ENCODE results near the gene CRYGC.
"Not testable (repeated sequence)": the region's sequence is repeated elsewhere in the genome, so short reads cannot be mapped to it uniquely, and the experiment has no call there.

Gene CRYGC

GRCh38 chr2:208127090-208127489 lies 2.5 kb downstream of the CRYGC start:
- TF ChIP-seq CTCF (conservative IDR thresholded peaks at IDR 0.05; ENCODE audit: control insufficient read depth, insufficient read depth, low read depth, low read length), result no peak
- H3K4me3 ChIP-seq (ENCODE audit: control insufficient read depth, low read depth, low read length), result no peak overlapping the region
- no peak for DNase-seq (ENCODE audit: low read depth)

- no peak overlapping the region for H3K4me3 ChIP-seq (ENCODE audit: control insufficient read depth, low read depth, low read length)
- TF ChIP-seq CTCF (conservative IDR thresholded peaks at IDR 0.05; ENCODE audit: control insufficient read depth, insufficient read depth, low read depth, low read length), result no peak
- no peak for DNase-seq (ENCODE audit: low read depth)
These were observed 4.4 kb downstream of the CRYGC start for GRCh38 chr2:208125251-208125650.

GRCh38 chr2:208124013-208124715 lies 5.5 kb downstream of the CRYGC start, which contains the start of gene CRYGD:
CRYGD (minus strand) TSS chr2:208124524; CDS start chr2:208124473, 51 bp downstream.
- DNase-seq (ENCODE audit: low read depth); H3K4me3 ChIP-seq (ENCODE audit: control insufficient read depth, low read depth, low read length): not testable (repeated sequence)

GRCh38 chr2:208122248-208122647 lies 7.4 kb downstream of the CRYGC start:
- H3K4me3 ChIP-seq (ENCODE audit: control insufficient read depth, low read depth, low read length), result no peak overlapping the region
- no peak for DNase-seq (ENCODE audit: low read depth)
- TF ChIP-seq CTCF (conservative IDR thresholded peaks at IDR 0.05; ENCODE audit: control insufficient read depth, insufficient read depth, low read depth, low read length), result no peak

GRCh38 chr2:208118918-208119317 lies 10.7 kb downstream of the CRYGC start:
- H3K4me3 ChIP-seq (ENCODE audit: control insufficient read depth, low read depth, low read length), result no peak overlapping the region
- no peak for DNase-seq (ENCODE audit: low read depth)
- no peak for TF ChIP-seq CTCF (conservative IDR thresholded peaks at IDR 0.05; ENCODE audit: control insufficient read depth, insufficient read depth, low read depth, low read length)

GRCh38 chr2:208117390-208117789 lies 12.2 kb downstream of the CRYGC start:
- H3K4me3 ChIP-seq (ENCODE audit: control insufficient read depth, low read depth, low read length); DNase-seq (ENCODE audit: low read depth): not testable (repeated sequence)

- no peak overlapping the region for H3K4me3 ChIP-seq (ENCODE audit: control insufficient read depth, low read depth, low read length)
- TF ChIP-seq CTCF (conservative IDR thresholded peaks at IDR 0.05; ENCODE audit: control insufficient read depth, insufficient read depth, low read depth, low read length), result no peak
- no peak for DNase-seq (ENCODE audit: low read depth)
These were observed 16.7 kb downstream of the CRYGC start for GRCh38 chr2:208112969-208113368.

GRCh38 chr2:208112273-208112745 lies 17.3 kb downstream of the CRYGC start:
- H3K4me3 ChIP-seq (ENCODE audit: control insufficient read depth, low read depth, low read length); DNase-seq (ENCODE audit: low read depth): not testable (repeated sequence)

Data from fibroblast of mammary gland (primary cell).